Gastrocnemius medialis (tissue), 4 donors: ENCODE results near the gene EBLN2. TPM values are rescaled to one million over a fixed set of nuclear protein-coding genes. Genes with fewer than 3 reads are reported as not detected.

Experiments used
- ATAC-seq, 2 donors: fragments of 150-250 bp; one replicate each; pipeline ENCODE4 v1.9.1; 2016
- DNase-seq, 2 donors: peaks; one replicate each; pipeline ENCODE4 v3.0.0-alpha.2; 2019
- H3K27ac ChIP-seq, 4 donors: fragments of 200-600 bp; sonication (generic); 1 replicate in 1 of 4; 2 replicates in 3 of 4; pipeline ENCODE4 v1.5.1; 2016 to 2018; ENCODE audit warnings: mild to moderate bottlenecking in 2 of 4, moderate library complexity in 1 of 4
- H3K27me3 ChIP-seq, 3 donors: fragments of 200-600 bp; sonication (generic) in 2 of 3; 1 replicate in 1 of 3; 2 replicates in 2 of 3; pipeline versions ENCODE4 v1.5.1 to v1.6.0; 2016 to 2019; ENCODE audit warnings: mild to moderate bottlenecking in 1 of 3, moderate library complexity in 1 of 3
- H3K36me3 ChIP-seq, 2 donors: fragments of 200-600 bp; sonication (generic) in 1 of 2; one replicate each; pipeline ENCODE4 v1.5.1; 2017 to 2018
- H3K4me1 ChIP-seq, 2 donors: fragments of 200-600 bp; sonication (generic) in 1 of 2; one replicate each; pipeline ENCODE4 v1.5.1; 2016 to 2017; ENCODE audit warnings: mild to moderate bottlenecking in 2 of 2
- H3K4me3 ChIP-seq, 4 donors: fragments of 200-600 bp; sonication (generic) in 3 of 4; 1 replicate in 1 of 4; 2 replicates in 3 of 4; pipeline ENCODE4 v1.5.1; 2016 to 2019; ENCODE audit warnings: mild to moderate bottlenecking in 2 of 4
- H3K9me3 ChIP-seq, 3 donors: fragments of 200-600 bp; sonication (generic) in 2 of 3; 1 replicate in 1 of 3; 2 replicates in 2 of 3; pipeline ENCODE4 v1.5.1; 2016 to 2019
- POLR2A ChIP-seq, 2 donors: fragments of 450-650 bp; IDR thresholded peaks; one replicate each; pipeline ENCODE4 v1.6.1; 2017; ENCODE audit warnings: antibody characterized with exemption in 2 of 2, mild to moderate bottlenecking in 2 of 2, moderate library complexity in 2 of 2
- in situ Hi-C, 4 donors: fragments of 200-750 bp; cut with MboI; loops; one replicate each; pipeline versions ENCODE4 v1.15.0 to v1.8.0; 2017; ENCODE audit warnings: low sequenced_read_pairs in 4 of 4
- intact Hi-C: fragments of 100-400 bp; cut with DNase I; formaldehyde crosslinking; loops from one replicate; pipeline ENCODE4 v1.15.1; 2023; ENCODE audit warnings: low total_unique reads
- total RNA-seq, 4 donors: library from RNA; depleted of rRNA; stranded (reverse); fragments of >200 nt; gene quantifications; one replicate each; pipeline versions ENCODE4 v1.1.0 to v1.2.3, GENCODE V29; 2016
- TF ChIP-seq, protein P1 (sequence below), 5 experiments: fragments of 450-650 bp in 3 of 5; fragments of 200-600 bp in 2 of 5; sonication (generic) in 2 of 5; IDR thresholded peaks in 4 of 5; conservative IDR thresholded peaks in 1 of 5; 1 replicate in 4 of 5; 2 replicates in 1 of 5; pipeline ENCODE4 v1.5.1; 2016 to 2019; ENCODE audit warnings: antibody characterized with exemption in 5 of 5, mild to moderate bottlenecking in 3 of 5, moderate library complexity in 3 of 5

Gene EBLN2
- total RNA-seq, 4 donors from 2014 or later, result 0.18 to 4.8 (median 0.65) TPM

GRCh38 chr3:73068419-73068818 is 7.0 kb downstream of the EBLN2 start:
- no peak for ATAC-seq
- in situ Hi-C loops, result loop anchor here (25.0 kb wide), 3 partner anchors 131 to 231 kb away; partner anchors contain the start of gene SHQ1 (in 2 of the 4)
- no peak overlapping the region for H3K27ac ChIP-seq

GRCh38 chr3:73069187-73069586 is 7.7 kb downstream of the EBLN2 start:
- Histone ChIP-seq H3K9me3 (no peaks in the 10 kb centered on the region), H3K4me1 (peaks cover 4 to 16% of the 10 kb centered on the region in 2 donors), H3K27me3 (no peaks in the 10 kb centered on the region), H3K4me3 (no peak overlapping the region), H3K27ac (no peak overlapping the region), H3K36me3 (peaks cover 0 to 20% of the 10 kb centered on the region in 2 donors)
- ATAC-seq (no peak), DNase-seq (no peak)
- intact Hi-C loops, result no loop called here
- in situ Hi-C loops, result loop anchor here (25.0 kb wide), 3 partner anchors 132 to 232 kb away; partner anchors contain the start of gene SHQ1 (in 2 of the 4)
- no peak for TF ChIP-seq POLR2A (IDR thresholded peaks at IDR 0.05)
- TF ChIP-seq, protein P1, sequence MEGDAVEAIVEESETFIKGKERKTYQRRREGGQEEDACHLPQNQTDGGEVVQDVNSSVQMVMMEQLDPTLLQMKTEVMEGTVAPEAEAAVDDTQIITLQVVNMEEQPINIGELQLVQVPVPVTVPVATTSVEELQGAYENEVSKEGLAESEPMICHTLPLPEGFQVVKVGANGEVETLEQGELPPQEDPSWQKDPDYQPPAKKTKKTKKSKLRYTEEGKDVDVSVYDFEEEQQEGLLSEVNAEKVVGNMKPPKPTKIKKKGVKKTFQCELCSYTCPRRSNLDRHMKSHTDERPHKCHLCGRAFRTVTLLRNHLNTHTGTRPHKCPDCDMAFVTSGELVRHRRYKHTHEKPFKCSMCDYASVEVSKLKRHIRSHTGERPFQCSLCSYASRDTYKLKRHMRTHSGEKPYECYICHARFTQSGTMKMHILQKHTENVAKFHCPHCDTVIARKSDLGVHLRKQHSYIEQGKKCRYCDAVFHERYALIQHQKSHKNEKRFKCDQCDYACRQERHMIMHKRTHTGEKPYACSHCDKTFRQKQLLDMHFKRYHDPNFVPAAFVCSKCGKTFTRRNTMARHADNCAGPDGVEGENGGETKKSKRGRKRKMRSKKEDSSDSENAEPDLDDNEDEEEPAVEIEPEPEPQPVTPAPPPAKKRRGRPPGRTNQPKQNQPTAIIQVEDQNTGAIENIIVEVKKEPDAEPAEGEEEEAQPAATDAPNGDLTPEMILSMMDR (IDR thresholded peaks at IDR 0.05 in 4 of 5, conservative IDR thresholded peaks at IDR 0.05 in 1 of 5), result no peak

More at GRCh38 chr3:73068419-73068818, 7.0 kb downstream of the EBLN2 start:
- Histone ChIP-seq H3K36me3 (peaks cover 0 to 25% of the 10 kb centered on the region in 2 donors), H3K4me1 (peaks cover 2 to 13% of the 10 kb centered on the region in 2 donors), H3K27me3 (no peaks in the 10 kb centered on the region), H3K9me3 (no peaks in the 10 kb centered on the region), H3K4me3 (no peak overlapping the region)
- DNase-seq, result no peak
- intact Hi-C loops, result no loop called here
- no peak for TF ChIP-seq POLR2A (IDR thresholded peaks at IDR 0.05)
- TF ChIP-seq, protein P1 (IDR thresholded peaks at IDR 0.05 in 4 of 5, conservative IDR thresholded peaks at IDR 0.05 in 1 of 5), result no peak

DNA sequence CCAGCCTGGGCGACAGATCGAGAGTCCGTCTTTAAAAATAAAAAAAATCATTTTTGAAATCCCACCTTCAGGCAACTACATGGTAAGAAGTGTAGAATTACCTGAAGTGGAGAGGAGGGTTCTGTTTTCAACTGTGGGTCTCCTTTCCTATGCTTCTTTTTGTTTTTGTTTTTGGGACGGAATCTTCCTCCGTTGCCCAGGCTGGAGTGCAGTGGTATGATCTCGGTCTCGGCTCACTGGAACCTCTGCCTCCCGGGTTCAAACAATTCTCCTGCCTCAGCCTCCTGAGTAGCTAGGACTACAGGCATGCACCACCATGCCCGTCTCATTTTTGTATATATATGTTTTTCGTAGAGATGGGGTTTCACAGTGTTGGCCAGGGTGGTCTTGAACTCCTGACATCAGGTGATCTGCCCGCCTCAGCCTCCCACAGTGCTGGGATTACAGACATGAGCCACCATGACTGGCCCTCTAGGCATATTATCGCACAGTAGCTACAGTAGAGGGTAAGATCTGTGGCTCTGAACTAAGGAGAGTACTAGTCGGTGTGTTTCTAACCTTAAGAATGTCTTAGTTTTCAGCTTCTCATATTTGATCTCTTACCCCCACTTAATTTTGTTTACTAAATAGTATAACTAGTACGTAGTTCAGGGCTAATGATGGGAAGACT is 8.5 kb downstream of the EBLN2 start:
- Histone ChIP-seq H3K27ac (no peak overlapping the region), H3K9me3 (no peaks in the 10 kb centered on the region), H3K27me3 (no peaks in the 10 kb centered on the region), H3K36me3 (peaks cover 0 to 13% of the 10 kb centered on the region in 2 donors), H3K4me3 (no peak overlapping the region), H3K4me1 (peaks cover 4 to 16% of the 10 kb centered on the region in 2 donors)
- ATAC-seq (no peak), DNase-seq (no peak)
- no peak for TF ChIP-seq POLR2A (IDR thresholded peaks at IDR 0.05)
- TF ChIP-seq, protein P1 (IDR thresholded peaks at IDR 0.05 in 4 of 5, conservative IDR thresholded peaks at IDR 0.05 in 1 of 5), result no peak
- in situ Hi-C loops, result loop anchor here (25.0 kb wide), 3 partner anchors 133 to 233 kb away; partner anchors contain the start of gene SHQ1 (in 2 of the 4)
- intact Hi-C loops, result no loop called here

GRCh38 chr3:73070675-73071575 is 9.5 kb downstream of the EBLN2 start:
- Histone ChIP-seq H3K4me1 (peaks cover 4 to 16% of the 10 kb centered on the region in 2 donors), H3K27ac (no peak overlapping the region), H3K36me3 (peaks cover 0 to 5% of the 10 kb centered on the region in 2 donors), H3K27me3 (no peaks in the 10 kb centered on the region), H3K9me3 (no peaks in the 10 kb centered on the region), H3K4me3 (no peak overlapping the region)
- ATAC-seq (no peak), DNase-seq (no peak)
- TF ChIP-seq, protein P1 (IDR thresholded peaks at IDR 0.05 in 4 of 5, conservative IDR thresholded peaks at IDR 0.05 in 1 of 5), result no peak
- no peak for TF ChIP-seq POLR2A (IDR thresholded peaks at IDR 0.05)
- in situ Hi-C loops (loop anchor here (25.0 kb wide), 3 partner anchors 134 to 234 kb away; partner anchors contain the start of gene SHQ1 (in 2 of the 4)), intact Hi-C loops (no loop called here)
